ENCODE results near the gene OR6C2.
"Not testable (repeated sequence)": the region's sequence is repeated elsewhere in the genome, so short reads cannot be mapped to it uniquely, and the experiment has no call there.

The OR6C2 gene

GRCh38 chr12:55445357-55445756 lies 1.5 kb downstream of the OR6C2 start:
- Histone ChIP-seq H3K9me2 (replicated peaks; ENCODE audit: insufficient read depth, low read length) (no peaks in the 10 kb centered on the region), H2AFZ (ENCODE audit: low read length) (no peak overlapping the region), H3K79me2 (ENCODE audit: low read length) (no peaks in the 10 kb centered on the region), H3K9ac (ENCODE audit: low read length) (no peak overlapping the region), H3K27me3 (replicated peaks; ENCODE audit: insufficient read depth, low read length) (no peaks in the 10 kb centered on the region), H3F3A (ENCODE audit: insufficient read depth, low read length) (no peaks in the 10 kb centered on the region), H3K4me3 (ENCODE audit: low read length) (no peak overlapping the region), H3K4me2 (ENCODE audit: low read depth, low read length) (no peak overlapping the region), H4K20me1 (ENCODE audit: insufficient read depth, low read length) (no peaks in the 10 kb centered on the region), H3K36me3 (replicated peaks; ENCODE audit: insufficient read depth, low read length) (no peaks in the 10 kb centered on the region), H3K9me3 (replicated peaks; ENCODE audit: insufficient read depth, low read length) (no peaks in the 10 kb centered on the region), H3K27ac (ENCODE audit: low read length) (no peak overlapping the region), H3K4me1 (ENCODE audit: low read length) (no peaks in the 10 kb centered on the region)
- DNase-seq = no peak
- no peak for TF ChIP-seq EZH2phosphoT487 (IDR thresholded peaks at IDR 0.05; ENCODE audit: low read length)
- no peak for TF ChIP-seq EZH2 (optimal IDR thresholded peaks at IDR 0.05; ENCODE audit: low read depth, low read length)
- TF ChIP-seq CTCF (IDR thresholded peaks at IDR 0.05; ENCODE audit: low read length) = no peak

- H3K4me2 ChIP-seq (ENCODE audit: low read depth, low read length) = no peak overlapping the region
- no peaks in the 10 kb centered on the region for H3F3A ChIP-seq (ENCODE audit: insufficient read depth, low read length)
- no peaks in the 10 kb centered on the region for H4K20me1 ChIP-seq (ENCODE audit: insufficient read depth, low read length)
- H3K4me1 ChIP-seq (ENCODE audit: low read length) = no peaks in the 10 kb centered on the region
- H3K27ac ChIP-seq (ENCODE audit: low read length) = no peak overlapping the region
- H3K4me3 ChIP-seq (ENCODE audit: low read length) = no peak overlapping the region
- no peaks in the 10 kb centered on the region for H3K9me3 ChIP-seq (replicated peaks; ENCODE audit: insufficient read depth, low read length)
- no peak overlapping the region for H3K9ac ChIP-seq (ENCODE audit: low read length)
- TF ChIP-seq EZH2phosphoT487 (IDR thresholded peaks at IDR 0.05; ENCODE audit: low read length) = no peak
- TF ChIP-seq CTCF (IDR thresholded peaks at IDR 0.05; ENCODE audit: low read length) = peak; percentile 15; the same call in 1 of the 2 replicates
- no peak for DNase-seq
- no peaks in the 10 kb centered on the region for H3K9me2 ChIP-seq (replicated peaks; ENCODE audit: insufficient read depth, low read length)
- H3K27me3 ChIP-seq (replicated peaks; ENCODE audit: insufficient read depth, low read length) = no peaks in the 10 kb centered on the region
- no peaks in the 10 kb centered on the region for H3K79me2 ChIP-seq (ENCODE audit: low read length)
- no peaks in the 10 kb centered on the region for H3K36me3 ChIP-seq (replicated peaks; ENCODE audit: insufficient read depth, low read length)
- H2AFZ ChIP-seq (ENCODE audit: low read length) = no peak overlapping the region
These were observed 2.5 kb downstream of the OR6C2 start for GRCh38 chr12:55446326-55446725.

GRCh38 chr12:55448825-55449224 lies 4.9 kb downstream of the OR6C2 start:
- Histone ChIP-seq H3K27me3 (replicated peaks; ENCODE audit: insufficient read depth, low read length) (no peaks in the 10 kb centered on the region), H3K4me3 (ENCODE audit: low read length) (no peak overlapping the region), H3K79me2 (ENCODE audit: low read length) (no peaks in the 10 kb centered on the region), H3K27ac (ENCODE audit: low read length) (no peak overlapping the region), H3K9ac (ENCODE audit: low read length) (no peak overlapping the region), H3K4me2 (ENCODE audit: low read depth, low read length) (no peak overlapping the region), H2AFZ (ENCODE audit: low read length) (no peak overlapping the region), H3K36me3 (replicated peaks; ENCODE audit: insufficient read depth, low read length) (no peaks in the 10 kb centered on the region), H3K4me1 (ENCODE audit: low read length) (peaks cover 12% of the 10 kb centered on the region), H4K20me1 (ENCODE audit: insufficient read depth, low read length) (no peaks in the 10 kb centered on the region), H3K9me2 (replicated peaks; ENCODE audit: insufficient read depth, low read length) (no peaks in the 10 kb centered on the region), H3K9me3 (replicated peaks; ENCODE audit: insufficient read depth, low read length) (no peaks in the 10 kb centered on the region), H3F3A (ENCODE audit: insufficient read depth, low read length) (no peaks in the 10 kb centered on the region)
- DNase-seq = no peak
- TF ChIP-seq EZH2 (optimal IDR thresholded peaks at IDR 0.05; ENCODE audit: low read depth, low read length) (no peak), EZH2phosphoT487 (IDR thresholded peaks at IDR 0.05; ENCODE audit: low read length) (no peak), CTCF (IDR thresholded peaks at IDR 0.05; ENCODE audit: low read length) (no peak)

- not testable (repeated sequence) for H3K9ac ChIP-seq (ENCODE audit: low read length); H3K27me3 ChIP-seq (replicated peaks; ENCODE audit: insufficient read depth, low read length); H3K36me3 ChIP-seq (replicated peaks; ENCODE audit: insufficient read depth, low read length); H2AFZ ChIP-seq (ENCODE audit: low read length); H3F3A ChIP-seq (ENCODE audit: insufficient read depth, low read length); H3K9me2 ChIP-seq (replicated peaks; ENCODE audit: insufficient read depth, low read length); H3K79me2 ChIP-seq (ENCODE audit: low read length); H3K4me2 ChIP-seq (ENCODE audit: low read depth, low read length); H4K20me1 ChIP-seq (ENCODE audit: insufficient read depth, low read length); H3K27ac ChIP-seq (ENCODE audit: low read length); DNase-seq; H3K4me3 ChIP-seq (ENCODE audit: low read length); H3K9me3 ChIP-seq (replicated peaks; ENCODE audit: insufficient read depth, low read length)
- H3K4me1 ChIP-seq (ENCODE audit: low read length) = peaks cover 26% of the 10 kb centered on the region
These were observed 21.1 kb downstream of the OR6C2 start for GRCh38 chr12:55464926-55465325.
